Gastroesophageal sphincter (tissue), 3 donors: ENCODE data around the gene G6PD.
"Not testable (repeated sequence)": the region's sequence is repeated elsewhere in the genome, so short reads cannot be mapped to it uniquely, and the experiment has no call there.

Experiments used
- CTCF ChIP-seq, 4 experiments: fragments of 200-600 bp in 2 of 4; fragments of 450-650 bp in 2 of 4; sonication (generic) in 1 of 4; IDR thresholded peaks; one replicate each; pipeline ENCODE4 v1.5.1; 2017 to 2019; ENCODE audit warnings: antibody characterized with exemption in 4 of 4, mild to moderate bottlenecking in 2 of 4, moderate library complexity in 2 of 4
- EP300 ChIP-seq: sonication (generic); formaldehyde crosslinking; IDR thresholded peaks from one replicate; pipeline ENCODE4 v1.6.1; 2017; ENCODE audit warnings: antibody characterized with exemption, mild to moderate bottlenecking
- POLR2A ChIP-seq, 2 donors: fragments of 450-650 bp; IDR thresholded peaks; one replicate each; pipeline ENCODE4 v1.6.1; 2017; ENCODE audit warnings: antibody characterized with exemption in 2 of 2, mild to moderate bottlenecking in 2 of 2, moderate library complexity in 1 of 2

DNA sequence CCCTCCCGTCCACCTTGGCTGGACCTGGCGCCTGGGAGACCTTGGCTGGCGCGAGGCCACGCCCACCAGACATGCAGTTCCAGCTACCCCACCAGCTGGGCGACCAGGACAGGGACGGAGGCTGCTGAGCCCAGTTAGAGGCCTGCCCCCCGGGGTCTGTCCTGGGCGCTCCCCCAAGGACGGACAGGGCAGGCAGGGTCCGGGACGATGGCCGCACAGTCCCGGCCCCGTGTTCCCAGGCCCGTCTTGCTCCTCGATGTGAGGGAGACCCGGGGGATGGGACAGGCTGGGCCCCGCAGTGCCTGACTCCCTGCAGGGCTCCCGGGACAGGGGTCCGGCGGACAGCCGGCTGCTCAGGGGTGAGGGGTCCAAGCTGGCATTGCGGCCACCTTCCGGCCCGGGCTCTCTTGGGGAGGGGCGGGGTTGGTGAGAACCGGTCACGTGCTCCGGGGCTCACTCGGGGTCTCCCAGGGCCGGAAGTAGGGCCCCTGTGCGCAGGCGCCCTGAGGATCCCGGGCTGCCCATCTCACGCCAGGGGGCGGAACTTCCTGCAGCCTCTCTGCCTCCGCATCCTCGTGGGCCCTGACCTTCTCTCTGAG is 38.0 kb upstream of the G6PD start, which contains the start of gene CTAG1A:
- not testable (repeated sequence) for TF ChIP-seq CTCF (IDR thresholded peaks at IDR 0.05); POLR2A (IDR thresholded peaks at IDR 0.05); EP300
